Adrenal gland (tissue), 5 donors: ENCODE data around the gene TMEM253.

Source experiments
- CTCF ChIP-seq, 6 experiments: fragments of 450-650 bp in 4 of 6; fragments of 200-600 bp in 2 of 6; sonication (generic) in 1 of 6; IDR thresholded peaks; 1 replicate in 5 of 6; 2 replicates in 1 of 6; pipeline versions ENCODE4 v1.5.1 to v1.8.0; 2016 to 2021; ENCODE audit warnings: antibody characterized with exemption in 6 of 6, mild to moderate bottlenecking in 2 of 6, moderate library complexity in 1 of 6
- POLR2A ChIP-seq, 2 donors: fragments of 450-650 bp; IDR thresholded peaks; one replicate each; pipeline ENCODE4 v1.6.1; 2017; ENCODE audit warnings: antibody characterized with exemption in 2 of 2, mild to moderate bottlenecking in 2 of 2, moderate library complexity in 1 of 2
- donor health status: DM: no; HTN: no; CAD: no.

GRCh38 chr14:21093018-21093417 is 7.8 kb upstream of the TMEM253 start:
- TF ChIP-seq CTCF (IDR thresholded peaks at IDR 0.05) (no peak), POLR2A (IDR thresholded peaks at IDR 0.05) (no peak)
